Lung (tissue), 12 donors: Measurements from ENCODE around the gene CDH4. TPM values are rescaled to one million over a fixed set of nuclear protein-coding genes. Genes with fewer than 3 reads are reported as not detected.

Experiments
- ATAC-seq: fragments of 200-7000 bp; cut with Tn5 transposase; one replicate; pipeline ENCODE4 v1.9.1; 2020; ENCODE audit warnings: moderate number of reproducible peaks; ENCODE audit not compliant: insufficient read depth, low FRiP score
- DNase-seq, 3 donors: peaks; one replicate each; pipeline ENCODE4 v3.0.0-alpha.2; 2013 to 2017
- H3K27ac ChIP-seq, 2 donors: one replicate each; pipeline ENCODE4 v1.5.1; 2013; ENCODE audit warnings: mild to moderate bottlenecking in 2 of 2, moderate library complexity in 2 of 2, control low read depth in 1 of 2, inconsistent platforms in 1 of 2, low read depth in 1 of 2, low read length in 1 of 2
- H3K27me3 ChIP-seq, 3 donors: one replicate each; pipeline ENCODE4 v1.5.1; 2013; ENCODE audit warnings: low read length in 2 of 3; ENCODE audit not compliant: control insufficient read depth in 3 of 3, insufficient read depth in 3 of 3
- H3K36me3 ChIP-seq, 4 donors: one replicate each; pipeline ENCODE4 v1.5.1; 2013; ENCODE audit warnings: low read length in 4 of 4, mild to moderate bottlenecking in 1 of 4, moderate library complexity in 1 of 4; ENCODE audit not compliant: control insufficient read depth in 4 of 4, insufficient read depth in 4 of 4
- H3K4me1 ChIP-seq, 5 donors: one replicate each; pipeline ENCODE4 v1.5.1; 2013; ENCODE audit warnings: low read length in 5 of 5, mild to moderate bottlenecking in 2 of 5, moderate library complexity in 1 of 5; ENCODE audit not compliant: control insufficient read depth in 5 of 5, insufficient read depth in 5 of 5
- H3K4me3 ChIP-seq: one replicate; pipeline ENCODE4 v1.5.1; 2013; ENCODE audit warnings: mild to moderate bottlenecking, control low read depth, moderate library complexity
- H3K9ac ChIP-seq, 2 donors: one replicate each; pipeline ENCODE4 v1.5.1; 2013; ENCODE audit warnings: low read length in 2 of 2, control low read depth in 1 of 2; ENCODE audit not compliant: insufficient read depth in 1 of 2
- H3K9me3 ChIP-seq, 4 donors: one replicate each; pipeline ENCODE4 v1.5.1; 2013; ENCODE audit warnings: low read length in 3 of 4, mild to moderate bottlenecking in 1 of 4, moderate library complexity in 1 of 4; ENCODE audit not compliant: control insufficient read depth in 4 of 4, insufficient read depth in 3 of 4
- CTCF ChIP-seq: IDR thresholded peaks from 2 replicates; pipeline ENCODE4 v1.5.1; 2012; ENCODE audit warnings: mild to moderate bottlenecking; ENCODE audit errors: control extremely low read depth, extremely low read depth
- WGBS, 2 donors: extraction: QIAGEN DNeasy Blood & Tissue Kit; methylation state at CpG; one replicate each; pipeline ENCODE4 v1.1.7; 2013; 5-methylcytosine and 5-hydroxymethylcytosine counted together
- polyA plus RNA-seq, 2 donors: library from polyadenylated mRNA; stranded (reverse); fragments of 200-250 nt; gene quantifications; one replicate each; pipeline ENCODE4 v1.2.1, GENCODE V29; 2013
- total RNA-seq, 2 donors: library from RNA; depleted of rRNA in 1 of 2; stranded (reverse); fragments of >200 nt in 1 of 2; gene quantifications; one replicate each; pipeline ENCODE4 v1.2.1, GENCODE V29; 2014 to 2021
- donor health status: control.
- donor health status: control.
- donor health status: Bipolar disorder and iron deficiency.
- donor health status: healthy.
- donor health status: DM: yes; HTN: yes; CAD: no.

Gene CDH4
- total and polyA plus RNA-seq, 4 donors: 0.10 to 2.1 (median 0.34) TPM

- 75 to 87% methylated on average over 11 of the region's 11 CpGs for WGBS, 2 donors
- TF ChIP-seq CTCF: no peak
- Histone ChIP-seq H3K4me3 (no peak overlapping the region), H3K9me3 (peaks cover 0 to 2% (median 0%) of the 10 kb centered on the region in 4 donors), H3K9ac (no peak overlapping the region), H3K4me1 (peaks cover 0 to 3% (median 0%) of the 10 kb centered on the region in 5 donors), H3K27me3 (no peaks in the 10 kb centered on the region), H3K36me3 (no peaks in the 10 kb centered on the region), H3K27ac (no peak overlapping the region)
- DNase-seq (no peak), ATAC-seq (no peak)
Observed at GRCh38 chr20:61299104-61299503, 47.0 kb downstream of the CDH4 start.

DNA sequence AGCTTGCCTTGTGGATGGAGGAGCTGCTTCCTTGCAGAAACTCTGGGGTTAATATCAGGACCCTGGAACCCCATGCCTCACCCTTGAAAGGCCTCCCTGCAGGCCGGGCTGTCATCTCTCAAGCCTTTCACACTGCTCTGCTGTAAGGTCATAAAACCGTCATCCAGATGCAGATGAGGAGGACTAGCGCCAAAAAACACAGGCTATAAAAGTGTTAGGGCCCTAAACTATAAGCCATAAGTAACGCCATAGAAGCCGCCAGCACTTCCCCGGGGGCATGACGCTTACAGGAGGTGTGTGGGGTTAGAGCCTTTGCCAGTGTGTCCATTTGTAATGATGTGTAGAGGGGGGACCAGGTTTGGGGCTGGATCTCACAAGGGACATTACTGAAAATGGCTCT lies 47.6 kb downstream of the CDH4 start:
- Histone ChIP-seq H3K4me3 (no peak overlapping the region), H3K9me3 (peaks cover 0 to under 1% (median 0%) of the 10 kb centered on the region in 4 donors), H3K27ac (no peak overlapping the region), H3K27me3 (no peaks in the 10 kb centered on the region), H3K4me1 (peaks cover 0 to 3% (median 0%) of the 10 kb centered on the region in 5 donors), H3K36me3 (no peaks in the 10 kb centered on the region), H3K9ac (no peak overlapping the region)
- no peak for TF ChIP-seq CTCF
- 54 to 65% methylated on average over 7 of the region's 7 CpGs for WGBS, 2 donors
- DNase-seq (peak in 2 of 3 donors; percentile 10 to 23), ATAC-seq (no peak)

- no peak overlapping the region for H3K4me3 ChIP-seq
- DNase-seq (no peak), ATAC-seq (no peak)
- H3K27me3 ChIP-seq: no peaks in the 10 kb centered on the region
- WGBS, 2 donors: 82 to 85% methylated on average over 13 to 14 of the region's 14 CpGs
- peaks cover 0 to 3% (median 0%) of the 10 kb centered on the region in 5 donors for H3K4me1 ChIP-seq
- peaks cover 0 to 2% (median 0%) of the 10 kb centered on the region in 4 donors for H3K36me3 ChIP-seq
- peaks cover 0 to 3% (median 0%) of the 10 kb centered on the region in 4 donors for H3K9me3 ChIP-seq
- H3K27ac ChIP-seq: no peak overlapping the region
- no peak overlapping the region for H3K9ac ChIP-seq
- TF ChIP-seq CTCF: no peak
Observed at GRCh38 chr20:61300293-61300692, 48.2 kb downstream of the CDH4 start.

DNA sequence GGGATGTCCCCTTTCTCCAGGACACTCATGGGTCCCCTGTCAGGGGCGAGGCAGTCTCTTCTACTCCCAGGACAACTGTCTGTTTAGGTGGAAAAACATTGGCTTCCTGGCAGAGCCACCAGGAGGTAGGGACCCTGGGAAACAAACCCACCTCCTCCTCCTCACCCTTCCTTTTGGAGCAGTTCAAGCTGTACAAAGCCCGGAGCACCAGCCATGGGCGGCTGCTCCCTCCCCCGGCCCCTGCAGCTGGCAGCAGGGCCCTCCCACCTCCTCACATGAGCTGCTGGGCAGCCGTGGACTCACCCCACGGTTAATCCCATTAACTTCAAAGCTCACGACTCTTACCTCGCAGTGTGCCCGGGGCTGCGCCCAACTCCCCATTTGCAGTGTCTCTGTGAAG lies 48.6 kb downstream of the CDH4 start:
- 62 to 76% methylated on average over 10 of the region's 10 CpGs for WGBS, 2 donors
- Histone ChIP-seq H3K36me3 (peaks cover 0 to 2% (median 0%) of the 10 kb centered on the region in 4 donors), H3K9me3 (peaks cover 0 to 3% (median 0%) of the 10 kb centered on the region in 4 donors), H3K4me3 (no peak overlapping the region), H3K4me1 (peaks cover 0 to 3% (median 0%) of the 10 kb centered on the region in 5 donors), H3K9ac (no peak overlapping the region), H3K27ac (no peak overlapping the region), H3K27me3 (no peaks in the 10 kb centered on the region)
- no peak for TF ChIP-seq CTCF
- no peak for ATAC-seq
- no peak for DNase-seq
